GM19023 (cell line): ENCODE measurements around the gene ITPK1.

Experiments used
- ATAC-seq: cut with Tn5 transposase; IDR thresholded peaks from one replicate; pipeline ENCODE4 v1.9.1; 2021; ENCODE audit warnings: mild to moderate bottlenecking, moderate library complexity; ENCODE audit not compliant: unreplicated experiment

ITPK1 gene

GRCh38 chr14:93085911-93086310 lies 29.8 kb downstream of the ITPK1 start:
- no peak for ATAC-seq

GRCh38 chr14:93084866-93085857 lies 30.6 kb downstream of the ITPK1 start:
- ATAC-seq: no peak

- ATAC-seq: no peak
Measured at GRCh38 chr14:93084402-93084801, 31.3 kb downstream of the ITPK1 start.

- ATAC-seq: no peak
Measured at GRCh38 chr14:93083917-93084316, 31.8 kb downstream of the ITPK1 start.

GRCh38 chr14:93082576-93083001 lies 33.1 kb downstream of the ITPK1 start:
- ATAC-seq: no peak

- no peak for ATAC-seq
Measured at GRCh38 chr14:93081876-93082570, 33.7 kb downstream of the ITPK1 start.

- no peak for ATAC-seq
Measured at GRCh38 chr14:93079865-93080403, 35.8 kb downstream of the ITPK1 start.

- ATAC-seq: no peak
Measured at GRCh38 chr14:93079321-93079720, 36.4 kb downstream of the ITPK1 start.

GRCh38 chr14:93078870-93079269 lies 36.9 kb downstream of the ITPK1 start:
- ATAC-seq: no peak

- ATAC-seq: no peak
Measured at GRCh38 chr14:93076755-93077154, 39.0 kb downstream of the ITPK1 start.

- no peak for ATAC-seq
Measured at GRCh38 chr14:93075891-93076290, 39.8 kb downstream of the ITPK1 start.

- ATAC-seq: no peak
Measured at GRCh38 chr14:93073910-93074769, 41.6 kb downstream of the ITPK1 start.

GRCh38 chr14:93073358-93073707 lies 42.4 kb downstream of the ITPK1 start:
- ATAC-seq: no peak

GRCh38 chr14:93072659-93073357 lies 42.9 kb downstream of the ITPK1 start:
- ATAC-seq: no peak

- ATAC-seq: no peak
Measured at GRCh38 chr14:93068711-93069110, 47.0 kb downstream of the ITPK1 start.

- no peak for ATAC-seq
Measured at GRCh38 chr14:93067088-93067487, 48.6 kb downstream of the ITPK1 start.

- no peak for ATAC-seq
Measured at GRCh38 chr14:93065272-93065730, 50.4 kb downstream of the ITPK1 start.

GRCh38 chr14:93064411-93065271 lies 51.1 kb downstream of the ITPK1 start:
- ATAC-seq: no peak

GRCh38 chr14:93063393-93063792 lies 52.3 kb downstream of the ITPK1 start:
- ATAC-seq: no peak
